IMR-90 (cell line): ENCODE measurements around the gene GALNT6. TPM values are rescaled to one million over a fixed set of nuclear protein-coding genes. Genes with fewer than 3 reads are reported as not detected.

ENCODE experiments used
- ATAC-seq: fragments of 200-7000 bp; cut with Tn5 transposase; 2 replicates; pipeline ENCODE4 v1.9.1; 2020; ENCODE audit warnings: low read depth, mild to moderate bottlenecking, moderate library complexity
- BruUV-seq: library from RNA; stranded (reverse); fragments of 400-500 nt; replicated peaks from 2 replicates; lab custom pipeline; 2021; lab: Mats Ljungman, UMichigan
- CTCF ChIA-PET: fragments of 300-600 bp; formaldehyde crosslinking; extraction: SDS; loops from one replicate; lab custom pipeline; 2021; ENCODE audit warnings: antibody characterized with exemption; lab: Yijun Ruan, JAX
- POLR2A ChIA-PET: fragments of 300-600 bp; sonication (Branson Sonifier 250); formaldehyde crosslinking; loops from one replicate; lab custom pipeline; 2022; ENCODE audit warnings: antibody characterized with exemption; ENCODE audit not compliant: unreplicated experiment; lab: Charles Lee
- DNase-seq: peaks from one replicate; pipeline ENCODE4 v3.0.0; 2013
- H2AFZ ChIP-seq: replicated peaks from 2 replicates; pipeline ENCODE3; 2013; ENCODE audit warnings: low read length, mild to moderate bottlenecking; ENCODE audit not compliant: poor library complexity
- H2AK5ac ChIP-seq: 2 replicates; pipeline ENCODE4 v1.6.1; 2013; ENCODE audit warnings: low read depth, low read length, inconsistent platforms
- H2AK9ac ChIP-seq: replicated peaks from 2 replicates; pipeline ENCODE3; 2013; ENCODE audit warnings: mild to moderate bottlenecking, low read depth, low read length, moderate library complexity; ENCODE audit not compliant: poor library complexity
- H2BK120ac ChIP-seq: 2 replicates; pipeline ENCODE4 v1.6.1; 2013; ENCODE audit warnings: low read depth, low read length, inconsistent platforms
- H2BK15ac ChIP-seq: 3 replicates; pipeline ENCODE4 v1.6.1; 2013; ENCODE audit warnings: low read depth, low read length, inconsistent platforms
- H2BK20ac ChIP-seq: 2 replicates; pipeline ENCODE4 v1.6.1; 2013; ENCODE audit warnings: low read depth, mild to moderate bottlenecking, inconsistent platforms, low read length, moderate library complexity
- H2BK5ac ChIP-seq: 2 replicates; pipeline ENCODE4 v1.6.1; 2013; ENCODE audit warnings: mild to moderate bottlenecking, low read depth, low read length, inconsistent platforms; ENCODE audit not compliant: poor library complexity, severe bottlenecking
- H3K14ac ChIP-seq: replicated peaks from 2 replicates; pipeline ENCODE4 v1.6.1; 2013; ENCODE audit warnings: low read depth, low read length, inconsistent platforms
- H3K18ac ChIP-seq: 2 replicates; pipeline ENCODE4 v1.6.1; 2013; ENCODE audit warnings: low read depth, low read length, control low read depth
- H3K23ac ChIP-seq: 2 replicates; pipeline ENCODE4 v1.6.1; 2013; ENCODE audit warnings: low read depth, low read length, inconsistent platforms
- H3K27ac ChIP-seq: 2 replicates; pipeline ENCODE4 v1.5.1; 2013; ENCODE audit warnings: mild to moderate bottlenecking, control low read depth, low read length; ENCODE audit not compliant: insufficient read depth
- H3K27me3 ChIP-seq: 2 replicates; pipeline ENCODE4 v1.6.1; 2013; ENCODE audit warnings: low read length; ENCODE audit not compliant: control insufficient read depth, insufficient read depth
- H3K36me3 ChIP-seq: 2 replicates; pipeline ENCODE4 v1.6.1; 2013; ENCODE audit warnings: low read length, mixed read lengths; ENCODE audit not compliant: control insufficient read depth, insufficient read depth
- H3K4ac ChIP-seq: 2 replicates; pipeline ENCODE4 v1.6.1; 2013; ENCODE audit warnings: low read depth, low read length, inconsistent platforms
- H3K4me1 ChIP-seq: 2 replicates; pipeline ENCODE4 v1.6.1; 2013; ENCODE audit warnings: low read length, mixed read lengths; ENCODE audit not compliant: control insufficient read depth, insufficient read depth
- H3K4me2 ChIP-seq: 2 replicates; pipeline ENCODE4 v1.6.1; 2013; ENCODE audit warnings: low read depth, mild to moderate bottlenecking, control low read depth, low read length, moderate library complexity
- H3K4me3 ChIP-seq: 2 replicates; pipeline ENCODE4 v1.5.1; 2013; ENCODE audit warnings: low read depth, mild to moderate bottlenecking, control low read depth, low read length, moderate library complexity; ENCODE audit not compliant: insufficient read depth
- H3K56ac ChIP-seq: 2 replicates; pipeline ENCODE4 v1.6.1; 2013; ENCODE audit warnings: low read length, inconsistent platforms; ENCODE audit not compliant: insufficient read depth; ENCODE audit errors: extremely low read depth
- H3K79me1 ChIP-seq, 2 experiments: 2 replicates each; pipeline ENCODE4 v1.6.1; 2013; ENCODE audit warnings: low read length in 2 of 2, inconsistent platforms in 1 of 2, low read depth in 1 of 2
- H3K9ac ChIP-seq: 2 replicates; pipeline ENCODE4 v1.6.1; 2013; ENCODE audit warnings: low read depth, low read length, control low read depth
- H3K9me1 ChIP-seq: 2 replicates; pipeline ENCODE4 v1.6.1; 2013; ENCODE audit warnings: low read length, inconsistent platforms; ENCODE audit not compliant: insufficient read depth
- H3K9me3 ChIP-seq: 2 replicates; pipeline ENCODE4 v1.6.1; 2013; ENCODE audit warnings: low read length; ENCODE audit not compliant: control insufficient read depth, insufficient read depth
- H4K20me1 ChIP-seq: 2 replicates; pipeline ENCODE4 v1.6.1; 2013; ENCODE audit warnings: low read length, inconsistent platforms; ENCODE audit not compliant: insufficient read depth
- H4K5ac ChIP-seq: 2 replicates; pipeline ENCODE4 v1.6.1; 2013; ENCODE audit warnings: mild to moderate bottlenecking, low read depth, low read length, control low read depth
- H4K8ac ChIP-seq, 2 experiments: 2 replicates each; pipeline ENCODE4 v1.6.1; 2013; ENCODE audit warnings: low read depth in 2 of 2, low read length in 2 of 2, control low read depth in 1 of 2, inconsistent platforms in 1 of 2
- H4K91ac ChIP-seq: 2 replicates; pipeline ENCODE4 v1.6.1; 2013; ENCODE audit warnings: low read depth, low read length, inconsistent platforms; ENCODE audit not compliant: insufficient read depth
- BHLHE40 ChIP-seq: fragments of 150-350 bp; IDR thresholded peaks from 2 replicates; pipeline ENCODE4 v1.6.1; 2016; ENCODE audit warnings: mild to moderate bottlenecking, low read depth, low read length
- CHD1 ChIP-seq: IDR thresholded peaks from 2 replicates; pipeline ENCODE4 v1.6.1; 2012; ENCODE audit warnings: low read depth, low read length, improper control_type of control experiment
- CTCF ChIP-seq: conservative IDR thresholded peaks from 2 replicates; pipeline ENCODE4 v1.5.1; 2012; ENCODE audit warnings: mild to moderate bottlenecking, low read depth, low read length, improper control_type of control experiment
- ELK1 ChIP-seq: fragments of 150-350 bp; IDR thresholded peaks from 2 replicates; pipeline ENCODE4 v1.6.1; 2016; ENCODE audit warnings: low read depth, mild to moderate bottlenecking, low read length, moderate library complexity, borderline replicate concordance
- FOS ChIP-seq: fragments of 150-350 bp; IDR thresholded peaks from 2 replicates; pipeline ENCODE4 v1.6.1; 2016; ENCODE audit warnings: low read depth, low read length
- MAZ ChIP-seq: IDR thresholded peaks from 2 replicates; pipeline ENCODE4 v1.6.1; 2012; ENCODE audit warnings: low read depth, mild to moderate bottlenecking, low read length, improper control_type of control experiment, moderate library complexity, borderline replicate concordance
- MXI1 ChIP-seq: IDR thresholded peaks from 2 replicates; pipeline ENCODE4 v1.6.1; 2012; ENCODE audit warnings: low read depth, mild to moderate bottlenecking, low read length, moderate library complexity, borderline replicate concordance
- NFE2L2 ChIP-seq: fragments of 150-350 bp; IDR thresholded peaks from 2 replicates; pipeline ENCODE4 v1.6.1; 2016; ENCODE audit warnings: low read depth, mild to moderate bottlenecking, low read length
- POLR2A ChIP-seq: IDR thresholded peaks from 2 replicates; pipeline ENCODE4 v1.6.1; 2012; ENCODE audit warnings: mild to moderate bottlenecking, low read depth, low read length
- RAD21 ChIP-seq: IDR thresholded peaks from 2 replicates; pipeline ENCODE4 v1.6.1; 2012; ENCODE audit warnings: low read length, improper control_type of control experiment
- RCOR1 ChIP-seq: IDR thresholded peaks from 2 replicates; pipeline ENCODE4 v1.6.1; 2012; ENCODE audit warnings: mild to moderate bottlenecking, low read length, improper control_type of control experiment; ENCODE audit not compliant: insufficient replicate concordance
- RFX5 ChIP-seq: IDR thresholded peaks from 2 replicates; pipeline ENCODE4 v1.8.0; 2012; ENCODE audit warnings: low read depth, mild to moderate bottlenecking, low read length, moderate library complexity
- WGBS, 2 experiments: methylation state at CpG; one replicate each; pipeline versions ENCODE4 v1.1.5 to v1.1.7; 2013; ENCODE audit warnings: missing lambda C conversion rate in 2 of 2; ENCODE audit not compliant: insufficient read length in 1 of 2; ENCODE audit errors: extremely low coverage in 2 of 2; 5-methylcytosine and 5-hydroxymethylcytosine counted together
- dilution Hi-C: fragments of 300-500 bp; cut with HindIII; formaldehyde crosslinking; loops from one replicate; pipeline ENCODE4 v1.14.3; 2018; ENCODE audit warnings: low sequenced_read_pairs; ENCODE audit not compliant: unreplicated experiment
- in situ Hi-C: fragments of 300-500 bp; cut with MboI; formaldehyde crosslinking; loops from 3 replicates; pipeline ENCODE4 v1.14.3; 2019; ENCODE audit warnings: low sequenced_read_pairs, inconsistent platforms, mixed read lengths
- intact Hi-C: fragments of 100-400 bp; cut with micrococcal nuclease; formaldehyde crosslinking; loops from 2 replicates; pipeline ENCODE4 v1.10.0; 2022
- polyA plus RNA-seq, 3 experiments: library from polyadenylated mRNA; depleted of rRNA; stranded (reverse); fragments of >200 nt; gene quantifications; 2 replicates each; pipeline ENCODE4 v1.2.3, GENCODE V29; 2012; ENCODE audit warnings: low replicate concordance in 1 of 3
- total RNA-seq: library from RNA; depleted of rRNA; stranded (reverse); fragments of >200 nt; gene quantifications from 2 replicates; pipeline ENCODE4 v1.2.3, GENCODE V29; 2012

GALNT6 gene
- total and polyA plus RNA-seq, 2 of the 4 experiments (the other 2 are of a cell fraction): 17.1 to 23.7 TPM

- no peak overlapping the region for H2AK5ac ChIP-seq
- no peaks in the 10 kb centered on the region for H4K20me1 ChIP-seq
- no peak overlapping the region for H3K18ac ChIP-seq
- ChIA-PET CTCF (interaction anchor here (0.8 kb wide), 1 partner anchor 464 kb away, joined by 3 read pairs; no protein-coding TSS in a partner anchor), POLR2A (no interaction called here)
- no peak for DNase-seq
- intact Hi-C loops (no loop called here), dilution Hi-C loops (no loop called here), in situ Hi-C loops (loop anchor here (25.0 kb wide), 1 partner anchor 848 kb away; the partner anchor contains the start of gene DIP2B)
- H3K4ac ChIP-seq: no peak overlapping the region
- no peak overlapping the region for H2BK15ac ChIP-seq
- H2BK120ac ChIP-seq: no peak overlapping the region
- H3K4me2 ChIP-seq: no peak overlapping the region
- H2AFZ ChIP-seq: no peak overlapping the region
- no peak for ATAC-seq
- no peak overlapping the region for H2BK20ac ChIP-seq
- no peak overlapping the region for H4K5ac ChIP-seq
- no peaks in the 10 kb centered on the region for H3K9me3 ChIP-seq
- no peaks in the 10 kb centered on the region for H3K79me1 ChIP-seq
- no TSS peak for BruUV-seq
- H4K91ac ChIP-seq: no peak overlapping the region
- H4K8ac ChIP-seq: no peak overlapping the region
- H3K9ac ChIP-seq: no peak overlapping the region
- no peak overlapping the region for H2AK9ac ChIP-seq
- H3K23ac ChIP-seq: no peak overlapping the region
- H3K27me3 ChIP-seq: peaks cover 3% of the 10 kb centered on the region; the same call in 1 of the 2 replicates
- peaks cover 2% of the 10 kb centered on the region for H3K4me1 ChIP-seq
- peaks cover 12% of the 10 kb centered on the region; the same call in 1 of the 2 replicates for H3K9me1 ChIP-seq
- no peak overlapping the region for H2BK5ac ChIP-seq
- H3K56ac ChIP-seq: no peak overlapping the region
- H3K36me3 ChIP-seq: 0 out of 2 replicates have a peak, but pooled peaks cover 1% of the 10 kb centered on the region
- H3K14ac ChIP-seq: no peak overlapping the region
- H3K4me3 ChIP-seq: no peak overlapping the region
- H3K27ac ChIP-seq: no peak overlapping the region
- TF ChIP-seq RFX5: no peak
- TF ChIP-seq FOS: no peak
- TF ChIP-seq ELK1: no peak
- no peak for TF ChIP-seq CTCF
- TF ChIP-seq MXI1: no peak
- no peak for TF ChIP-seq MAZ
- no peak for TF ChIP-seq RAD21
- TF ChIP-seq POLR2A: no peak
- TF ChIP-seq RCOR1: no peak
- no peak for TF ChIP-seq NFE2L2
- TF ChIP-seq BHLHE40: no peak
- TF ChIP-seq CHD1: no peak
- WGBS, 2 experiments: no CpG with 5 or more reads among the region's 2 CpGs
Measured at GRCh38 chr12:51360315-51360714, 30.9 kb downstream of the GALNT6 start.
